GM21737 (cell line): ENCODE measurements around the gene PCAT6.
"Not testable (repeated sequence)": the region's sequence is repeated elsewhere in the genome, so short reads cannot be mapped to it uniquely, and the experiment has no call there.

Experiments
- ATAC-seq: cut with Tn5 transposase; IDR thresholded peaks from one replicate; pipeline ENCODE4 v1.9.1; 2021; ENCODE audit warnings: mild to moderate bottlenecking, moderate library complexity; ENCODE audit not compliant: unreplicated experiment

PCAT6 gene

DNA sequence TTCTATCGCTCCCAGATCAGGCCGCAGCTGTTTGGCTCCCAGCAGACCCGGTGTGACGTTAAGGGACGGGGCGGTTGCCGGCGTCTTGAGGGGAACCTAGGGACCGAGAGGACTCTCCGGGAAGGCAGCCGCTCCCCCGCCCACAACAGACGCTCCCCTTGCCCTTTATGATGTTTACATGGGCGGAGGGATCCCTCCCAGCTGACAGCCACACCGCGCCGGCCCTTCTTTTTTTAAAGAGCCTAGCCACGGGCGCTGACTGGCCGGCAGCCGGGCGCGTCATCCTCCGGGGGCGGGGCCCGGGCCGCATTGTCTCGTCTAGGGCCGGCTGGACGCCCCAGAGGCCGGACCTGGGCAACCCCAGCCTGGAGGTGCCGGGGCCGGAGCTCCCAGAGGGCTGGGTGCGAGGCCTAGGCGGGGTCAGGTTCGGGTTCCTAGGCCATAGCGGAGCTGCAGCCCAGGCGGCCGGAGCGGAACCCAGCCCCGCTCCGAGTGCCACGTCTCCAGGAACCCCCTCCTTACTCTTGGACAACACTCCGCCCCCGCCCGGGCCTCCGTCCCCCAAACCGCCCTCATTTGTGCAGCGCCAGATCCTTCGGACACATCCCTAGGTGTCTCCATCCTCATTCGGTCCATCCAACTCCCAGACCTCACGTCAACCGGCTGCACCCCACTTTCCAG is at the start of gene PCAT6:
Gene PCAT6, plus strand, starts transcription at position 340 of the 681 bp plus-strand sequence.
- peak; percentile 64 for ATAC-seq

DNA sequence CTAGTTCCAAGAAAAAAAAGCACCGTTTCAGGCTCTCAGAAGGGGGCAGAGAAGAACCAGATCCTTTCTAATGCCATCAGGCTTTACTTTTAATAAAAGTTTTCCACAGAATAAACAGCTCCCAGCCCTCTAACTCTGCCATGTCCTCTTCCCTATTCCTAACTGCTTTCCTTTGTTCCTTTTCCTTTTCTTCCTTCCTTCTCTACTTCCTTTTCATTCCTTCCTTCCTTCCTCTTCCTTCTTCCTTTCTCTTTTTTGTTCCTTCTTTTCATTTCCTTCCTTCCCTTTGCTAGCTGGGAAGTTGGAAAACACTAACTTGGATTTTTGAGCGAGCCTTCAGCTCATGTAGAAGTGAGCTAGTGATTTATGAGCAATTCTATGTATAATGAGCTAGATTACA is 48.7 kb upstream of the PCAT6 start:
- ATAC-seq = no peak

DNA sequence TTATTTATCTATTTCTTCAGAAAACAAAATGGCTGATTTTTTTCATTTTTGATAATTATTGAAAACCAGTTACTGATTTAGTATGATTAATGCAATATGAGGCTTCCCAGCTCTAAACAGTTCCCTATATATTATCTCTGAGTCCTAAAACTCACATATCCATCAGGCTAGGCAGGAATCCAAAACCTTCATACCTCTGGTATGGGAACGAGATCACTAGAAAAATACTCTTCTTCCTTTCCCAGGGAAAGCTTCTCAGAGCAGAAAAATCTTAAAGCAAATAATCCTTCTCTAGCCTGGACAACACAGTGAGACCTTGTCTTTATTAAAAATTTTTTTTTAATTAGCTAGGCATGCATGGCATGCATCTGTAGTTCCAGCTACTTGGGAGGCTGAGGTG is 45.0 kb upstream of the PCAT6 start:
- no peak for ATAC-seq

DNA sequence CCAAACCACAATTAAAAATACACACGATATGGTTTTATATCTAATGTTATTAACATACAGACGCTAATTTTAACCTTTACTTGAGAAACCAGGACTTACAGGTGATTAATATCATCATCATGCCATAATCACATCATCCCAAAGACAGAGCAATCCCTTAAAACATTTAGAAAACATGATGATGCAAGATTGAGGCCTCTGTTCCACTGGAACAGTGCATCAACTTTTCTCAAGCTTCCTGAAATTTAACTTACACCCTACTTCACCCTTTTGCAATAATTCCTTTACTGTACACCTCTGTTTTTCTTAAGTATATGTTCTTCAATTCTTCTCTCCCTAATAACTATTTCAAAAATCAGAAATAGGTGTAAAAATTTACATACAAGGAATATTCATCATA is 40.6 kb upstream of the PCAT6 start:
- ATAC-seq = no peak

DNA sequence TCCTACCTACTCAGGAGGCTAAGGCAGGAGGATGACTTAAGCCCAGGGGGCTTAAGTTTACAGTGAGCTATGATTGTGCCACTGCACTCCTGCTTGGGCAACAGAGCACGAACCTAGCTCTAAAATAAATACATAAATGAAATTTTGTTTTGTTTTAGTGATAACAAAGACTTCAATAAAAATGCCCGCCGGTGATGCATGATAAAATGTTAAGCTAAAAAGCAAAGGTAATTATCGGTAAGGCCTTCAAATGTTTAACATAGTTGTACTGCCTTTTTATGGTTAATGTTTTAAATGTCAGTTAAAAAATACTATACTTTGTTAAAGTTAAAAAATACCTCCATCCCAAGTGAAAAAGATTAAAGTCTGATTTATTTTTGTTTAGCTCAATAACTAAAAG is 29.6 kb upstream of the PCAT6 start:
- ATAC-seq = no peak

DNA sequence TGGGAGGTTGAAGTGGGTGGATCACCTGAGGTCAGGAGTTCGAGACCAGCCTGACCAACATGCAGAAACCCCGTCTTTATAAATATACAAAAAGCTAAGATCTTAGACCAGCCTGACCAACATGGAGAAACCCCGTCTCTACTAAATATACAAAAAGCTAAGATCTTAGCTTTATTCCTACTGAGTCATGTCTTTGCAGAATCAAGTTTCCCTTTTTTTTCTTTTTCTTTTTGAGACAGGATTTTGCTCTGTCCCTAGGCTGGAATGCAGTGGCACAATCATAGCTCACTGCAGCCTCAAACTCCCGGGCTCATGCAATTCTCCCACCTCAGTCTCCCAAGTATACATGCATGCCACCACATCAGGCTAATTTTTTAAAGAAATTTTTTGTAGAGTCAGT is 23.9 kb upstream of the PCAT6 start:
- no peak for ATAC-seq

DNA sequence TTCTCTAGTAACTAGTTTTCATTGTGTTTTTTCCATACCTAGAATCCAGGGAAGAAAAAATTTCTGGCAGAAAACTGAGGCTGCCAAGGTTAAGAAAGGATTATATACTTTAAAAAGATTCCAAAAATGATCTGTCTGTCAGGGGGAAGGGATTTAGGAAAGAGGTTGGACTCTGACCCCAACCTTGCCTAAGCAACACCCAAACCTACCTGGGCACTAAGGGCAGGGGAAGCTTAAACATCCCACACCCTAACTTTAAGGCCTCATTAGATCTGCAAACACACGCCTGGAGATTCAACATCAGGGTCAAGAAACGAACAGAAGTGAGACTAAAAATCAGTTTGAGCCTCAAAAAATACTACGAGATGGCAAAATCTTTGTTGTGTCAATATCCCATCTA is 22.0 kb upstream of the PCAT6 start:
- ATAC-seq = no peak

DNA sequence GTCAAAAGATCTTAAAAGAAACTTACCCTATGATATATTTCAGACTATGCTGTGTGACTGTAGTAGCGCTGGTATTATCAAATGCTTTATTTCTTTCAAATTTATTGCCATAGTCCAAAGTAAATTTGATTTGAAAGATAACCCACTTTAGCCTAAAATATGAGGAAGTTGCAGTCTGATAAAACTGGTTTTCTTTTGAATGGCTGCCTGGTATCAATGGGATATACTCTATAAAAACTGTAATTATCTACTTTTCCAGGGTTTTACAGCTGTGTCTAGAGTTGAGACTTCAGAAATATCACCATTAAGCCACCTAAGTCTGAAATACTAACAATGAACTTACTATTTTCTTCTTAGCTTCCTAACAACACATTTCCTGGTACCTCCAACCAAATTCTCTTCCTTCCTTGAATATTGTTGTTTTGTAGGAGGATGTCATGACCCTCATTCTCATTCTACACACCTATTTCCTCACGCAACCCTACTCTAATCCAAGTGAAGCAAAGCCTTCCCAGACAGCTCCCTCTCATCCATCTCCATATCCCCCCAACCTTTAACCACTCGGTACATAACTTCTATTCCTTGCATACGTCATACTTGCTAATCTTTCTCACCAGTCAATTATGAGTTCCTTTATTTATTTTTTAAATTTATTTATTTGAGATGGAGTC is 19.5 kb upstream of the PCAT6 start:
- no peak for ATAC-seq

DNA sequence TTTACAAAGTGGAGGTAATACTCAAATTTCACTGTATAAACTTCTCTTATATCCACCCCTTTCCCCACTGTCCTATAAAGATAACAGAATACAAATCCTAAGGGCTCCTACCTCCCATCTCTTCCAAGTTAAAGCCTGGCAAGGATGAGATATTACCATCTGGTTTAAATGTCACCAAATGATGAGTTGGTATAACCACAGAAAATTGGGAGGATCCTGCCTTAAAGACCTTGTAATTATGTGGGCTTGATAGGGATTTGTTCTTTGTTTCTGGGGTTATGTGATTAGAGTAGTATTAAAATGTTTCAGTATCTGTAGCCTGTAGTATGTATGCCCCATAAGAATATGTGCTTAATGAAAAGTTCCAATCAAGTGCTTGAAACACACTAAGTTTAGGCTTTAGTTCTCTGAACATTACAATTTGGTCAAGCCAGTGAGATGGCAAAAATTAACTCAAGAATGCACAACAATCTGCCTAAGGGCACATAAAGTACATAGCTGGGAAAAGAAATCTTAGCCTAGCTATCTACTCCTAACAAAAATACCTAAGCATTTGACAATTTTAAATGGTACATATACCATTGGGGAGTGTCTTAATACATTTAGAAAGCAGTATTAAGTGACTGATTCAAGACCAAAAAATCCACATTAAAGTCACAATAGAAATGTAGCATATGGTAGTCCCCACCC is 16.6 kb upstream of the PCAT6 start:
- no peak for ATAC-seq

DNA sequence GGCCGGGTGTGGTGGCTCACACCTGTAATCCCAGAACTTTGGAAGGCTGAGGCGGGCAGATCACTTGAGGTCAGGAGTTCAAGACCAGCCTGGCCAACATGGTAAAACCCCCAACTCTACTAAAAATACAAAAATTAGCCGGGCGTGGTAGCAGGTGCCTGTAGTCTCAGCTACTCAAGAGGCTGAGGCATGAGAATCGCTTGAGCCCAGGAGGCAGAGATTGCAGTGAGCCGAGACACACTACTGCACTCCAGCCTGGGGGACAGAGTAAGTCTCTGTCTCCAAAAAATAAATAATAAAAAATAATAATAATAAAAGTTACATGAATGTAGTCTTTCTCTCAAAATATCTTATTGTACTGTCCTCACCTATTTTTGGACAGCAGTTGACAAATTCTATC is 15.8 kb upstream of the PCAT6 start:
- ATAC-seq = not testable (repeated sequence)

DNA sequence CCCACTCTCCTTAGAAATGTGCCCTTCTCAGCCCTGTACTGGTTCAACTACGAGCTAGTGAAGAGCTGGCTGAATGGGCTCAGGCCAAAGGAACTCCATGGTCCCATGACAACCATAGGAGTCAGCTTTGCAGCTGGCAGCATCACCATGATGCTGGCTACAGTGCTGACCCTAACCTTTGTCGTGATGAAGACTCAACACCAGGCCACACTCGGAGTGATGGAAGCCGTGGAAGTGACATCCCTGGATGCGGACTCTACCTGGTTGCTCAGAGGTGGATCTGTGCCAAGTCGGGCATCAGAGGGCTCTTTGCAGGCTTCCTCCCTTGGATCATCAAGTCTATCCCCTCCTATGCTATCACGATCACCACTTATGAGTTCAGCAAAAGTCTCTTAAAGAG is 14.1 kb upstream of the PCAT6 start:
- no peak for ATAC-seq

DNA sequence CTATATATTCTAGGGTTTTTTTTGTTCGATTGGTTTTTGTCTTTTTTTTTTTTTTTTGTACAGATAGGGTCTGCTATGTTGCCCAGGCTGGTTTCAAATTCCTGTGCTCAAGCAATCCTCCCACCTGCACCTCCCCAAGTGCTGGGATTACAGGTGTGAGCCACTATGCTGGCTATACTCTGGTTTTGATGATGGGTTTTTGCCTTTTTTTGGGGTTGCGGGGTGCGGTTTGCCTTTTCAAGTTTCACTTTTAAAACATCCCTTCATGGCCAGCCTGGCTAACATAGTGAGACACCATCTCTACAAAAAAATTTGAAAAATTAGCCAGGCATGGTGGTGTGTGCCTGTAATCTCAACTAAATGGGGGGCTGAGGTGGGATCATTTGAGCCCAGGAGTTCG is 12.5 kb upstream of the PCAT6 start:
- no peak for ATAC-seq

DNA sequence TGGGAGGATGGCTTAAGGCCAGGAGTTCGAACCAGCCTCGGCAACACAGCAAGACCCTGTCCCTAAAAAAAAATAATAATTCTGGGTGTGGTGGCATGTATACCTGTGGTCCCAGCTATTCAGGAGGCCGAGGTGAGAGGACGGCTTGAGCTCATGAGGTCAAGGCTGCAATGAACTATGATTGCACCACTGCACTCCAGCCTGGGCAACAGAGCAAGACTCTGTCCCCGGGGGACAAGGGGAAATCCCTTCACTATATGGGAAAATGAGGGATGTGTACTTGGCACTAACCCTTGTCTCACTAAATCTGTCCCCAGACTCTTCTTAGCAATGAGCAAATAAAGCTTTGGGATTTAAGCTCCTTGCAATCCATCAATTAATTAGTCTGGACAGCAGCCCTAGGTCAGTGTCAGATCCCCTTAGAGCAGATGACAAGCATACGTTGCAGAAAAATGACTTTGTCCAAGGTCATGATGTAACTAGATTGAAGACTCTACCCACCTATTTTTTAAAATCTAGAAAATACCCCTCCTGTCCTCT is 11.9 kb upstream of the PCAT6 start:
- no peak for ATAC-seq

DNA sequence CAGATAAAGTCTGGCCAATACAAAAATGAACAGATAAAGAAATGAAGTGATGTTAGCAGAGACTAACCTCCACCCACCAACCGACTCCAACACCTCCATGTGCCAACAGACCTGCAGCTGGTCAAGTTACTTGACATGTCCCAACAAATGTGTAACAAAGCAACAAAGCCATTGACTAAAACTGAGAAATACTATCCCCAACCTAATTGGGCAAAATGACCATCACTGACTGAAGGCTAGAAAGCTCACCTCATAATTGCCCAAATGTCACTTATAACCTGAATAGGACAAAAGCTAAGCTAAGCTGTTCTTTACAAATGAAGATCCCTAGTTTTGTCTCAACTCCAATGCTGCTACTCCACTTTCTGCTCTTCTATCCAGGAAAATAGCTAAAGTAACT is 10.0 kb upstream of the PCAT6 start:
- no peak for ATAC-seq

DNA sequence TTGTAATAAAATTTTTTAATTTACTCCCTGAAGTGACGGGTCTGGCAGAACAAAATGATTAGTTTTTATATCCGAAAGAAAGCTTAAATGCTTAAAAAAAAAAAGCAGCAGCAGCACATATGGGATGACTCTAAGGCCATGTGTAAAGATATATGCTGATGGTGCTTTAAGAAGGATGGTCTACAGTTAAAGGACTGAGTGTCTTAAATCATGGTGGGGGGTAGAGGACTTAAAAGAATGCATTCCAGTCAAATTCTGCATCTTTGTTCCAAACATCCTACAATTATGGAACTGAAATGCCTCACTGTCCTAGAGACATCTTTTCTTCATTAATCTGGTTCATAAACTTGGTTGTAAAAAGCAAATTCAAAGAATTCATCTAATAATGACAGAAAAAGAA is 9.6 kb upstream of the PCAT6 start:
- ATAC-seq = no peak

DNA sequence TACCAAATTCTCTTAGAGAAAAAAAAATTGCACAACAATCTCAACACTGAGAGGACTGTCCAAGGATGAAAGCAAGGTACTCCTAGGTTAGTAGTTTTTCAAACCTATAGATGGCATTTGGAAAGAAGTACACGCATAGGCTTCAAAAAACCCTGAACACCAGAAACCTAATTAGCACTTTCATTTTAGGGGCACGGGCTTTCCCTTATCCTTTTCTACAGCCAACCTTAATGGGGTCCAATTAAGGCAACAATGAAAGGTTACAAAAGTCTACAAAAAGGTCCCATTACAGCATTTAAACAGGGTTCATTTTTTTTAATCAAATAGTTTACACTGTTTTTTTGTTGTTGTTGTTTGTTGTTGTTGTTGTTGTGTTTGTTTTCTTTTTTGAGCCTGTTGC is 8.7 kb upstream of the PCAT6 start:
- ATAC-seq = no peak

DNA sequence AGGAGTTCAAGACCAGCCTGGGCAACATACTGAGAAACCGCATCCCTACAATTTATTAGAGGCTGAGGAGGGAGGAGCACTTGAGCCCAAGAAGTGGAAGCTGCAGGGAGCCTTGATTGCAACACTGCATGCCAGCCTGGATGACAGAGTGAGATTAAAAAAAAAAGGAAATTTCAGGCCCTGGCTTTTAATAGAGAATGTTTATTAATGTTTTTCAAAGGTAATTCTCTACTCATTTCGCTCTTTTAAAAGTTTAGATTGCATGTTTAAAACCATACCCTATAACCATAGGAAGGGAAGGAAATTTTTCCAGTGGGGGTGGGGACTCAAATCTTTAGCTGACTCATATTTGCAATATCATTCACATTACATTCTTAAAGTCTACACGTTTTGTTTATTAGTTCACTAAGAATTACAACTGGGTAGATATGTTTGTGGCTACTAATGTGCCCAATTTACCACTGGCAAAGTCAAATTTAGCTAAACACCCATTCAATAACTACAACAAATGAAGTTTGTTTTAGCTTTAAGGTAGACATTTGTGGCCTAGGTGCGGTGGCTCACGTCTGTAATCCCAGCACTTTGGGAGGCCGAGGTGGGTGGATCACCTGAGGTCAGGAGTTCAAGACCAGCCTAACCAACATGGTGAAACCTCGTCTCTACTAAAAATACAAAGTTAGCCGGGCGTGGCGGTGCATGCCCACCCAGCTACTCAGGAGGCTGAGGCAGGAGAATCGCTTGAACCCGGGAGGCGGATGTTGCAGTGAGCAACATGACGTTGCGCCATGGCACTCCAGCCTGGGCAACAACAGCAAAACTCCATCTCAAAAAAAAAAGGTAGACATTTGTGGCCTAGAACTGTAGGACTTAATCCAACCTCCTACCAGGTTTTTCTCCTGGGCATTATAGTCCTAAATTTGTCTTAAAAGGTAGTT is 7.5 kb upstream of the PCAT6 start:
- no peak for ATAC-seq

DNA sequence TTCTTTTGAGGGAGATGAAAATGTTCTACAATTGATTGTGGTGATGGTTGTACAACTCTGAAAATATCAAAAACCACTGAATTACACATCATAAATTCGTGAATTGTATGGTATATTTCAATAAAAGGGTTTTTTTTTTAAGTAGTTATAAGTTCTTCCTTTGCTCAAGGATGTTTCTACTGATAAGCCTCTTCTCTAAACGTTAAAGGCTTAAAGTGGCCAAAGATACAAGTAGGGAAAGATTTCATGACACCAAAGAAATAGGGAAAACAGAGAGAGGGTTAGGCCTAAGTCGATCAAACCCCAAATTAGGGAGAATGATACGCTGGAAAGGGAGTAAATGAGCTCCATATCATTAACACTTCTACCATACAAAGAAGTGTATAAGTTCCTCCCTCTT is 6.6 kb upstream of the PCAT6 start:
- no peak for ATAC-seq

DNA sequence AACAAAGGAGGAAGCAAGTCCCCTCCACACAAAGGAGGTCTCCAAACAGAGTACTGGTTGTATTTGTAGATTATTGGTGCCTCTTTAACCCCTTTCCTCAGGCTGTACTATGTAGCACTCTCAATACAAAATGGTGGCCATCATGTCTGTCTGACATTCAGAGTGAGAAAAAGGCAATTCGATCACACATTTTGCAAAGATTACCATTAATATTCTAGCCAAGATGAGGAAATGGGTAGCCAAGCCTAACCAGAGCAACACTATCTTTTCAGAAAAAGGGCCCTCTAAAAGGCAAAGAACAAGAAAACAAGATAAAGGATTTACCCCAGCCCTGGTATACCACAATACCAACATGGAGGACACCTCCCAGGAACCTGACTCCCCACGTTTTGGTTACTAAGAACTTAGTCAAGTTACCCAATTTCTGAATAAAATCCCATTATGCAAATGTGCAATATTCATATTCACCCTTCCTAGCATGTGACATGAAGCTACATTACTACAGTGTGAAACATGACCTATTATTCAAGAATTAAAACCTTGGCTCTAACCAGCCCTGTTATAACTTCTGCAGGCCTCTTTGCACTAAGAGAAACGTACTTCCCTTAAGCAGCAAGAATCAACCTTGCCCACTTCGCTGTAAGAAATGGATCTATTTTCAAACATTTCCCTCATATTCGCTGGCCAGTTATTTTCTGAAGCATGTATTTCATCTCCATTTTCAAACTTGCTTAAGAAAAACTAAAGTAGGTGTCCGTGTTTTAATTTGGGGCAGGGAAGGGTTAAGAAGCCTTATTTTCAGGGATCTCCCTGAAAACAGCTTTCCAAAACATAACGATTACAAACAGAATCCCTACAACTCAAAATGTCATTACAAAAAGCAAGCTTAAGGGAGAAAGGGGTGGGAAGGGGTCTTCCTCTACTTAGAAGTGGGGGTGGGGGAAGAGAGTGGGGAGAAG is 4.6 kb upstream of the PCAT6 start:
- no peak for ATAC-seq
